Ishikawa (cell line): Measurements from ENCODE around the gene HYAL4.

Experiments used
- CEBPB ChIP-seq: IDR thresholded peaks from 2 replicates; pipeline ENCODE4 v1.6.1; 2012
- NFIC ChIP-seq: IDR thresholded peaks from 2 replicates; pipeline ENCODE4 v1.6.1; 2012
- YY1 ChIP-seq: IDR thresholded peaks from 2 replicates; pipeline ENCODE4 v1.6.1; 2012; ENCODE audit warnings: low read depth

DNA sequence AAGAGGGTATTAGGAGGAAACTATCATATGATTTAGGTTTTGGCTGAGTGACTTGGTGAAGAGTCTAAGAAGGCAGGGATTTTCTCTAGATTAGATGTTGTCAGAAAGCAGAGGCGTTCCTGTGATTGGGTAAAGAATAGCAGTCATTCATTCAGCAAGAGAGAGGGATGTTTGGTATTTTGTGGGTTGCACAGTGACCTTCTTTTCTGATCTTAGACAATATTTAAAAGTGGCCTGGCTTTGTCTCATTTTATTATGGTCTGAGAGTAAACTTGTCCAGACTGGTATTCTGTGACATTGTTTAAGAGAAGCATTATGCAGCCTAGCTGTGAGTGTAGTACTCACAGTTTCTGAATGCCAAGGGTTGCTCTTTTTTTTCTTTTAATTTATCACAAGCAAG, 18.5 kb downstream of the HYAL4 start:
- TF ChIP-seq CEBPB (no peak), YY1 (no peak), NFIC (no peak)
